AG20443 (cell line): ENCODE data around the gene ATG14.
"Not testable (repeated sequence)": the region's sequence is repeated elsewhere in the genome, so short reads cannot be mapped to it uniquely, and the experiment has no call there.

ENCODE experiments used
- DNase-seq: peaks from one replicate; pipeline ENCODE4 v3.0.0; 2012; ENCODE audit warnings: low spot score, mixed read lengths

ATG14 gene

DNA sequence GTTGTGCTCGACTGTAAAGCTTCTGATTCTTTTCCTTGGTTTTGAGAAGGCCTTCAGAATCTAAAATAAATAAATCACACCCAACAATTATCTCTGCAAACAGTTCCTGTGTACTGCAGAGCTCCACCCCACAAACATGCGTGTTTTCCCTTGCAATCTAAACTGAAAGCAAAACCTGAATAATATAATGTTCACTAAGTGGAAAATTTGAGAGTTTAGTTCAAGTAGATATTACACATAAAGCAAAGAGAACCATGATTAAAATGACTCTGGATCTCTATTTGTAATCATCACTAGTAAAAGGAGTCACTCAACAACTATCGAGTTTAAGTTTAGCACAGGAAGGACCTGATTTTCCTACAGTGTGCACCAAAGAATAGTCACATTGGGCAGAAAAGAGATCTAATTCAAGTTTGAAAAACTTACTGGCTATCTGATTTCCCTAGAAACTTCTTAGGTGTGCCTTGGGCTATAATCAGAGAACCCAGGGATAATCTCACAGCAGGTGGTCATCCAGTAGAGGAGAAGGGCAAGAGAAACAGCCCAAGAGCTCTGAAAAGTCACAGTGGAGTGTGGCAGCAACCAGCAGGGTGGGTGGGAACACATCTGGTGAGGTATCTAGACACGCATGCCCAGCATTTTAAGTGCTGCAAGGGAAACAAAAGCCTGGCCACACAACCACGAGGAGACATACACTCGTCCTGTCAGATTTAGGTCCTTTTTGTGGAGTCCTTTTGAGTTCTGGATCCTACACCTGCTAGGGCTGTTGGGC, 25.4 kb downstream of the ATG14 start:
- DNase-seq = no peak

DNA sequence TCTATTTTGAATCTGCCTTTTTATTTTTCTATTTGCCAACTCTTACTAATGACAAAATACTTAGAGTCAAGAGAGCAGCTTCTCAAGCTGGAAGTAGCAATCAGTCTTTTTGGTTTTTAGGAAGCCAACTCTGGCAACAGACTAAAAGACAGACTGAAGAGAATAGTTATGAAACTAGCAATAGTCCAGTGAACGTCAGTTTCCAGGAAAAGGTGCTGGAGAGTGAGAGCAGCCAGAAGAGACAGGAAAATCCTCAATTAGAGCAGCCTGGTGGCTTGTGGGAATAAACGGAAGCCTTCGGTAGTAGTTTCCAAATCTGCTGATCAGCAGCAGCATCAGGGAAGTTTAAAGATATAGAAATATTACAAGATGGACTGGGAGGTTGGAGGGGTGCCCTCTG, 27.1 kb downstream of the ATG14 start:
- DNase-seq = no peak

DNA sequence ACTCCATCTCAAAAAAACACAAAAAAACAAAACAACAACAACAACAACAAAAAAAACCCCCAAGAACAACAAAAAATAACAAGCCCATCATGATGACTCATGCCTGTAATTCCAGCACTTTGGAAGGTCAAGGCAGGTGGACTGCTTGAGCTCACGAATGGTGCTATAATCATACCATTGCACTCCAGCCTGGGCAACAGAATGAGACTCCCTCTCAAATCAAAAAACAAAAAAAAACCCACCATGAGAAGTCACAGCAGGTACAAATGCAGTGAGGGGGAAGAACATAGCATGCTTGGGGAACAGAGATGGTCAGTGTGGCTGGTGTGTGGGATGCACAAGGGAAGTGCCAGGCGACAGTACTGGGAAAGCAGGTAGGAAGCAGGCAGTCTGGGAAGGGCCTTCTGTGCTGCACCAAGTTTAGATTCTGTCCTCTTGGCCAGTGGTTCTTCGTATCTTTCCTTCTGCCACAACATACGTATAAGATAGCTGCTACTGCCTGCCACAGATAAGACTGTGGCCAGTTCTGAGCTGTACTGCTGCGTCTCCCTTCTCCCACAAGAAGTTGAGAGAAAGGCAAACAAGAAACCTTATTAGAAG, 28.0 kb downstream of the ATG14 start:
- no peak for DNase-seq

DNA sequence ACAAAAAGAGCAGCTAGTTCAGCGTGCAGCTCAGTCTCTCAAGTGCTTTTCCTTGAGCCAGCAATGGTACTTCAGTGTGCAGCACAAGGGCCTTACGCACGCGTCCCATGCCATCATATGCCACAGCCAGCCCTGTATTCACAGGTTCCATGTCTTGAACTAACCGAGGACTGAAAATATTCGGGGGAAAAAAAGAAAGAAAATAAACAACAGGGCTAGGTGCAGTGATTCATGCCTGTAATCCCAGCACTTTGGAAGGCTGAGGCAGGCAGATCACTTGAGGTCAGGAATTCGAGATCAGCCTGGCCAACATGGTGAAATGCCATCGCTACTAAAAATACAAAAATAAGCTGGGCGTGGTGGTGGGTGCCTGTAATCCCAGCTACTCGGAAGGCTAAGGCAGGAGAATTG, 28.6 kb downstream of the ATG14 start:
- DNase-seq = not testable (repeated sequence)

DNA sequence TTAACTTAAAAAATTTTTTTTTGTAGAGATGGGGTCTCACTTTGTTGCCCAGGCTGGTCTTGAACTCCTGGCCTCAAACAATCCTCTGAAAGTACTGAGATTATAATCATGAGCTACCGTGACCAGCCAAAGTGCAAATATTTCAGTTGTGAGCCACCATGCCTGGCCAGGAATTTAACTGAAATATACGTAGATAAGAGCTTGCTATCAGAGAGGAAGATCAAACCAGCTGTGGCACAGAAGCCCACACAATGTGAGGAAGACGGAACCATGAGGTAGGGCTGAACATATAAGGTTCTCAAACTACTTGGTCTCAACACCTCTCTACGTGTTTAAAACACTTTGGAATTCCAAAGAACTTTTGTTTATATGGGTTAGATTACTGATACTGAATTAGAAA, 29.1 kb downstream of the ATG14 start:
- DNase-seq = no peak

DNA sequence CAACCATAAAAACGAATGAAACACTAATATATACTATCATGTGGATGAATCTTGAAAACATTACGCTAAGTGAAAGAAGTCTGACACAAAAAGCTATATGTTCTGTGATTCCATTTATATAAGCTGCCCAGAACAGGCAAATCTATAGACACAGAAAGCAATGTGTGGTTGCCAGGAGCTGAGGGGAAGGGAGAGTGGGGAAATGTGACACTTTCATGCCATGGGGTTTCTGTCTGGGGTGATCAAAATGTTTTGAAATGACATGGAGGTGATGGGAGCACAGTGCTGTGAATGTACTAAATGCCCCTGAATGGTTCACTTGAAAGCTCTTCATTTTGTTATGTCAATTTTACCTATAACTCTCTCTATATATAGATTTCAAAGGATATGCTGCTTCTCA, 30.1 kb downstream of the ATG14 start:
- DNase-seq = no peak

DNA sequence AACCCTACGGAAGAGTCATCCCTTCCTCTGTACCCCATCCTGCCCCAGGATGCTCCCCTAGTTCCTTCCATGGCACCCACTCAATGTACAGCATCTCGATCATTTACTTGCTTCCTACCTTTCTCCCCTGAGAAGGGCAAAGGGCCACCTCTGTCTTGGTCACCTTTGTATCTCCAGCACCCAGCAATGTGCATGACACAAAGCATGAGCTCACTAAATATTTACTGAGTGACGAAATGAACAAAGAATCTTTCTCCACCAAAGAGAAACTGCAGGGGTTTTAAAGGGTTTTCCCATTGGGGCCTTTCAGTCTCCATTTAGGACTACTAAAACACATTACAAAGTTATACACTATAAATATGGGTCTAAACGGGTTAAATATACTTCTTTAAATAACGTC, 30.6 kb downstream of the ATG14 start:
- DNase-seq = no peak

DNA sequence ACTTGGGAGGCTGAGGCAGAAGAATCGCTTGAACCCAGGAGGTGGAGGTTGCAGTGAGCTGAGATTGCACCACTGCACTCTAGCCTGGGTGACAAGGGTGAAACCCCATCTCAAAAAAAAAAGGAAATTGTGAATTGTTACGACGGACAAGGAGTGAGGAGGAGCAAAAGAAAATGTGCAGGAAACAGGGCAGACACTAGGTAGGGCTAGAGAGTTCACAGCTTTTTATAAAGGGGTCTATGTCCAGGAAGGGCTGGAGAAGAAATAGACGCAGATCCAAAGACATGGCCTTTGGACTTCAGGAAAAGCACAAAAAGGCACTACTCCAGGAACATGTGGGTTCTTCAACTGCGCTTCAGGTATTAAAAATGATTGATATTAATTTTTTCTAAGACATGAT, 34.4 kb downstream of the ATG14 start:
- DNase-seq = no peak

DNA sequence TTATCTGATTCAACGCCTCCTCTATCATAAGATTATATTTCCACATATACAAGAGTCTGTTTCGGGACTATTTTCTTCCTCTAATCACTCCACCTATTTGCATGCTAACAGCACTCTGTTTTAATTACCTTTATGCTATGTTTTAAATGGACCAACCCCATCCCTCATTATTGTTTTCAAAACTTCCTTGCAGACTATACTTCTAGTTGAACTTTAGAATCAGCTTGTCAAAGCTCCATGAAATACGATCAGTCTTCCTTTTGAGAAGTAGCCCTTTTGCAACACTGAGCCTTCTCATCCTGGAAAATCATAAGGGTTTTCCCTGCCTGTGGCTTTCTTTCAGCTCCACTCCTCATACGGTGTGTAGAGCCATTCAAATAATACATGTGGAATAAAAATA, 36.9 kb downstream of the ATG14 start:
- DNase-seq = no peak

DNA sequence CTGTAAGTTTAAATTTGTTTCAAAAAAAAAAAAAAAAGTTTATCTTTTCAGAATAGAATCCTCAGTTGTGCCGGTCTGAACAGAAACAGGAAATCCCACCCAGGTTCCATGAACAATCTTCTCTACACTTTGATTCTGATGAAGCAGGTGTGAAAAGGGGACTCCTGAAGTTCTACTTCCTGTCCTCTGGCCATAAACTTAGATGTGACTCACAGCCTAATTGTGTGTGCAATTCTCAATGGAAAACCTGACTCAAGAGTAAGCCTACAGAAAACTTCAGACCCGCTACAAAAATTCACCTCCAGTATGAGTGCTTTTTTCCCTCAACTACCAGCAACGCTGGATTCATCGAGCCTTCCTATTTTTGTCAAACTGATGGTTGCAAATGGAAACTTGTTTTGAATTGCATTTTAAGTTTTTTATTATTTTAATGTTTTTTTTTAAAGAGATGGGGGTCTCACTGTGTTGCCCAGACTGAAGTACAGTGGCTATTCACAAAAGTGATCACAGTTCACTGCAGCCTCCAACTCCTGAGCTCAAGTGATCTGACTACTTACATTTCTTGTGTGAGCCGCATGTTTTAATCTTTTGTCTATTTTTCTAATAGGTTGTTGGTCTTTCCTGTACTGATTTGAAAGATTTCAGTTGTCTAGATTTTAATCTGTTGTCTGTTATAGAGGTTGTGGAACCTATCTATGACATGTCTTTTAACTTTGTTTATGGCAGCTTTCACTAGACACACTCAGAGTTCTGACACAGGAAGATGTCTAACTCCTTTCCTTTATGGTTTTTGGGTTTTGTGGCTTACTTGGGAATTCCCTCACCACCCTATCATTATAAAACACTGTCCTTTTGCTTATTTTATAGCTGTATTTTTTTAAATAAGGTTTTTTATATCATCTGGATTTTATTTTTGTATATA, 37.6 kb downstream of the ATG14 start:
- DNase-seq = no peak

DNA sequence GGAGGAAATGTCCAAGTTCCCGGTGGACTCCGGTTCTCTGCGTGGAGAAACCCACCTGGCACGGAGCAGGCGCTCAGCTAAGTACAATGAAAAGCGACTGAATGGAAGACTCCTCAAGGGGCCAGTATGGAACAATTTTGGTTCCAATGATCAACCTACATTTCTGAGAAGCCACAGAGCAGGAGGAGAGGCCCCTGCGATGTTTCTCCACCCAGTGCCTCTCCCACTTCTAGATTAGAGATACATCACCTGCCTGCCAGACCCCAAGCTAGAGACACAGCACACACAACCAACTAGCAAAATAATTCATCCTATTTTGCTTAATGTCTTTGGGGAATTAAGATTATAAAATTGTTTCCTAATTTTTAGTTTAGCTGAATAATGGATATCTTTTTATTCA, 38.8 kb downstream of the ATG14 start:
- no peak for DNase-seq

DNA sequence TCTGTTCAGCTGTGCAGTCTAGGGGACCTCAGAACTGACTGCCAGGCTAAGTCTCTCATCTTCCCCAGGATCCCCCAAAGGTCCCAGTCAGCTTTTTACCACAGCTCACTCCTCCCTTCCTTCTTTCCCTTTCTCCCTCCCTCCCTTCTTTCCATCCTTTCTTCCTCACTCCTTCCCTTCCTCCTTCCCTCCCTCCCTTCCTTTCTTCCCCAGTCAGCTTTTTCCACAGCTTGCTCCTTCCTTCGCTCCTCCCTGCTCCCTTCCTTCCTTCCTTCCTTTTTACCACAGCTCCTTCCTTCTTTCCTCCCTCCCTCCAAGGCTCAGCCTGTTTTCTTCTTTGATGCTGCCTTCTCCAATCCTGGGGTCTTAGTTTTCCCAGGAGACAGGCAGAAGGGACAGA, 39.2 kb downstream of the ATG14 start:
- no peak for DNase-seq

DNA sequence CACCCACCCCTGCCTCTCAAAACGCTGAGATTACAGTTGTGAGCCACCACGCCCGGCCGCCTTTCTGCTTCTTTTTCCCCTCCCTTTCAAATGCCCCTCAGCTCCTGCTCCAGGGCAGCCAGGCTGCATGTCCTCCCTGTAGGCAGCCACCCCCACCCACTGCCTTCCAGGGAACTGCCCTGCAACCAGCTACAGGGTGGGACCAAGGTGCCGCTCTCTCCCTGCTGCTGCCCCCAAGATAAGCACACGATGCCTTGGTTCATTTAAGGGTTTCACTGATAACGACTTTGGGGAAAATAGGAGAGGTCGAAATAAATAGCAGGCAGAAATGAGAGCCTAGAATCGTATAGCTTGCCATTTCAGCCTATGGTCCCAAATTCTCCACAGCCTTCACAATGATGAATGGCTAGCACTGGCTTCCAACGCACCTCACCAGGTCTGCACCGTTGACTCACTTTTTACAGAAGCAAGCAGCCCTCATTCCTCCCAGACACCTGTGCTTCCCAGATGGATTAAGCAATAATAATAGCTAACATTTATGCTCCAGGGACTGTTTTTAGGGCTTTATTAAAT, 40.7 kb downstream of the ATG14 start:
- no peak for DNase-seq

DNA sequence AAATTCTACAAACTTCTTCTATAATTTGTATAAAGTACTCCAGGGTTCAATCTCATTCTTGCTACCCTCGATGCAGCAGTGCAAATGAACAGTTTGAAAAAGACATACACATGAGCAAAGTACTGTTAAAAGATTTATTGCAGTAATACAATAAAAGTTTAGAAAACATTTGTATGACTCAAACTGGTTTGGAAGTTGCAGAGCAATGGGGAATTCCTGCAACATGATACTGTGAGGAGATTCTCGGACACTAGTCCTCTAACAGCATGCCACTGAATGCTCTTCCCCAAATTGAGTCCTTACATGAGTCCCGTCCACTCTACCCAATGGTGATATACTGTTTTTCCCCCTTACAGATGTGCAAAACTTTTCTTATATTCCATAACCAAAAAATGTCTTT, 45.4 kb downstream of the ATG14 start:
- DNase-seq = peak; percentile 64

DNA sequence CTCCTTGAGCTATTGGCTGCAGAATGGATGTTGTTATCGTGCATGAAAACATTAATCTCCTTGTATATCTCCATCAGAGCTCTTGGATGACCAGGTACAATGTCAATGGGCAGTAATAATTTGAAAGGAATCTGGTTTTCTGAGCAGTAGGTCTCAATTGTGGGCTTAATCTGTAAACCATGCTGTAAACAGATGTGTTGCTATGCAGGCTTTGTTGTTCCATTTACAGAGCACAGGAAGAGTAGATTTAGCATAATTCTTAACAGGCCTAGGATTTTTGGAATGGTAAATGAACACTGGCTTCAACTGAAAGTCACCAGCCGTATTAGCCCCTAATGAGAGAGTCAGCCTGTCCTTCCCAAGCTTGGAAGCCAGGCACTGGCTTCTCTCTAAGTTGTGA, 50.4 kb downstream of the ATG14 start:
- DNase-seq = no peak

DNA sequence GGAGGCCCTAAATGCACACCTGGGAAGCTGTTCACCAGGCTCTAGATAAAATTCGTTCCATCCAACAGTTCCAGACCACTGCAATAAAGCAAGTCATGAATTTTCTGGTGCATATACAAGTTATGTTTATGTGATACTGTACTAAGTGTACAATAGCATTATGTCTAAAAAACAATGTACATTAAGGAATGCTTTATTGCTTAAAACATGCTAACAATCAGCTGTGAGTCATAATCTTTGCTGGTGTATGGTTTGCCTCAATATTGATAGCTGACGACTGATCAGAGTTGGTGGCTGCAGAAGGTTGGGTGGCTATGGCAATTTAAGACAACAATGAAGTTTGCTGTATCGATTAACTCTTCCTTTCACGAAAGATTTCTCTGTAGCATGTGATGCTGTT, 52.3 kb downstream of the ATG14 start:
- no peak for DNase-seq

DNA sequence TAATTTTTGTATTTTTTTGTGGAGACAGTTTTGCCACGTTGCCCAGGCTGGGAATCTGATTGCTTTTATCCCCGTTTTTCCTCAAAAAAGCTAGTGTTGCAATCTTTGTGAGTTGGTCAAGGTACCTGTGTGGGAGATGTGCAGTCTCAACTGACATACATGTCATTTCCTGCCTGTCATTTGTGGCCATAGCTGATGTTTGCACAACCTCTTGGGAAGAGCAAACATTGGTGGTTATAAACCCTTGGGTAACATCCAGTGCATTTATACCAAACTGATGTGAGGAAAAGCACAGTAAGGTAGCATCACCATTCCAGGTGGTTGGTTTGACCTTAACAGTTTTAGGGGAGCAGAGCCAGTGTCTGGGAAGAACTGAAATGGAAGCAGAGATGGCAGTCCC, 54.7 kb downstream of the ATG14 start:
- DNase-seq = no peak

DNA sequence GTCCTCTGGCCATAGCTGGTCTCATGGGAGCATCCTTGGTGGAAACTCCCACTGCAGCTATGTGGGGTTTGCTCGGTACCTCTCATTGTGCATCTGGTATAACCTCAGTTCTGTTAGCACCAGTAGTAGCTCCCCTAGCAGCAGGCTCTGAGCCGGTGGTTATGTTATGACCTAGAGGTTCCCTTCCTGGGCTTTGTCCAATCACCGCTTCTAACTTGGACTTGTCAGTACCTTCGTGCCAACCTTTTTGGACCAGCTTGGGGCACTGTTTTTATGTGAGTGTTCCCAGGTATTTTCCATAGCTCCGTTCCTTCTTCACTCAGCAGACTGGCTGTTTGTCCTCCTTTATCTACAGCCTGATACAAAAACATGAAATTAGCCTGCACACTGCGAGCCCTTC, 55.7 kb downstream of the ATG14 start:
- DNase-seq = no peak

DNA sequence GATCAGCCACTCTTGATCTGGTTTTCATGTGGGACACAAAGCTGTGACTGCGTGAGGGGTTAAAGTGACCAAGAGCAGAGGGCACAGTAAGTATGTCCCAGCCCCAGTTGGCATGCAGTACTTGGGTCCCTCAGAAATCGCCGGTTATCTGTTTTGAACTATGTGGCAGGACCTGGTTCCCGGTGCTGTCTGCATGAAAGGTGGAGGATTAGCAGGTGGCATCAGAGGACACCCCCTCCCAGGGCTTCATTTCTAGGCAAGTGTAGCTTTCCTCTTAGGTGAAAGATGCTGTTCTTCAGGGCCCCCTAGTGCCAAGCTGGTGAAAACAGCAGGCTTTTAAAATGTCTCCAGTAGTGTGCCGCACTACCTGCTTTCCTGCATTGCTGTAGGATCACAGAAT, 57.1 kb downstream of the ATG14 start:
- peak; percentile 66 for DNase-seq

DNA sequence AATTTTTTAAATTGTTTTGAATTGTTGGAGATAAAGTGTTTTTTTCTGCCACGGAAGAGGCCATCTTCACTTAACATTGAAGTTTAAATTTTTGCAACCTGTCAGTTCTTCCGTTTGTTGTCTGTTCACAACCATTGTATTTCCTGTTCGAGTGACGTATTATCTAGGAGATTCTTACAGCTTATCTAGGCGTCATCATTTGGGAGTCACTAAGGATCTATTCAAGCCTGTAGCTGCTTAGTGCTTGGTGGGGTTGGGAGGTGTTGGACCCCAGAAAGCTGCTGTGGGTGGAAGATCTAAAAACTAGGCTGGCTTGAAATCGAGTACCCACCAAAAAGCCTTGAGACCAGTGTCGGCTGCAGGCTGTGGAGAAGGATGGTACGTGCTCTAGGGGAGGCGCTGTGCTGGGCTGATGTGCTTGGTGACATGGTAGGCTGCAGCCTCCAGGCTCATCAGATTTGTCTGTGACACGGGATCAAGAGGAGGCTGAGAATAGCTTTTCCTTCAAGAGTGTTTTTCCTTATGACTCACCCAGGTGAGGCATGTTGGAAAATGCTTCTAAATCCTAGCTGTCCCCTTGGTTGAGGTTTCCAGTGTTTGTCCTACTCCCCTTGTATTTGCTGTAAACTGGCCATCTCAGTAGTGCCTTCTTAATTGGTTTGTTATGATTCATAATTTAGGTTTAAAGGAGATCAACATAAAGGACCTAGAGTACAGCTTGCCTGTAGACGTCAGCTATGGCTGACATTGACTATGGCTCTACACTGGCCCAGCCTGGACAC, 57.8 kb downstream of the ATG14 start:
- no peak for DNase-seq

DNA sequence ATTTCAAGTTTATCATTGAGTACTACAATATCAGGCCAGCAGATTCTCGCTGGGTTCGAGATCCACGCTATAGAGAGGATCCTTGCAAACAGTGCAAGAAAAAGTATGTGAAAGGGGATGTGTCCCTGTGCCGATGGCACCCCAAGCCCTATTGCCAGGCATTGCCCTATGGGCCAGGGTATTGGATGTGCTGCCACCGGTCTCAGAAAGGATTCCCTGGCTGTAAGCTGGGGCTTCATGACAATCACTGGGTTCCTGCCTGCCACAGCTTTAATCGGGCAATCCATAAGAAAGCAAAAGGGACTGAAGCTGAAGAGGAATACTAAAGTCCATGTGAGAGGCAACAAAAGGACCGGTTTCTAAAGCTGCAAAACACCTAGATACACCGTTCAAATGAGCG, 59.4 kb downstream of the ATG14 start:
- DNase-seq = no peak

DNA sequence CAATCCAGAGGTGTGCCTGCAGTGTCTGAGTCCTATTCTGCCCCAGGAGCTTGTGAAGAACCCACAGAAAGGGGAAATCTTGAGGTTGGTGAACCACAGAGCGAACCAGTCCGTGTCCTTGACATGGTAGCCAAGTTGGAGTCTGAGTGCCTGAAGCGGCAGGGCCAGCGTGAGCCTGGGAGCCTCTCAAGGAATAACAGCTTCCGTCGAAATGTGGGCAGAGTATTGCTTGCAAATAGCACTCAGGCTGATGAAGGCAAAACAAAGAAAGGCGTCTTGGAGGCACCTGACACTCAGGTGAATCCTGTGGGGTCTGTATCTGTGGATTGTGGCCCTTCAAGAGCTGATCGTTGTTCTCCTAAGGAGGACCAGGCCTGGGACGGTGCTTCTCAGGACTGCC, 60.5 kb downstream of the ATG14 start:
- no peak for DNase-seq
